HG03439 (cell line): ENCODE data around the gene GHR.

Experiments
- ATAC-seq: cut with Tn5 transposase; IDR thresholded peaks from one replicate; pipeline ENCODE4 v1.9.1; 2021; ENCODE audit warnings: mild to moderate bottlenecking, moderate library complexity; ENCODE audit not compliant: unreplicated experiment

GHR gene

DNA sequence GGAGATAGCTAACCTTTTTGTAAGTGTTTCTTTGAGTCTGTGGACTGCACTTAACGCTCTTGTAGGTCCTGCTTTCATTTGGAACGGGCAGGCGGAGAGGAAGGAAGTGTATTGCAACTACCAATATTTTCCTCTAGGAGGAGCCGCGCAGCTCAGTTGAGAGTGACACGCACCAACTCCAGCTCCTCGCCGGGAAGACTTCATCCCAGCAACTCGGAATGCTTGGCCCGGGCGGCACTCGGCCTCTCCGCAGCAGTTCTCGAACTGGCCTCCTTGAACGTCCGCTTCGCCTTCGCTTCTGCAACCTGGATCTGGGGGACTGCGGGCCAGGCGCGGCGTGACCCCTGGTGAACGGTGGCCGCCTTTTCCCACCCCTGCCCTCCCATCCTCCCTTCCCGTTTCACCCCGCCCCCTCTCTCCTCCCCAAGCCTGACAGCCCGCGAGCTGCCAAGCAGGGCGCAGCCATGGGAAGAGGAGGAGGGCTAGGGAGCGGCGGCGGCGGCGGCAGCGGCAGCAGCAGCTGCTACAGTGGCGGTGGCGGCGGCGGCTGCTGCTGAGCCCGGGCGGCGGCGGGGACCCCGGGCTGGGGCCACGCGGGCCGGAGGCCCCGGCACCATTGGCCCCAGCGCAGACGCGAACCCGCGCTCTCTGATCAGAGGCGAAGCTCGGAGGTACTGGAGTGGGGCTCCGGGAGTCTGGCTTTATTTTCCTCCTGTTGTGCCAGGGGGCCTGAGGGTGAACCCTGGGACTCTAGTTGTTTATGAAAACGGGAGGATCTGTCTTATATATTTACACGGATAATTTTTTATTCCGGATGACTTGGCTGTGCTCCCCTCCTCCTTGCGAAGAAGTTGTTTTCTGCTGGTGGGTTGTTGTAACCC lies at the start of gene GHR:
Gene GHR, plus strand, starts transcription at position 155 of the 881 bp plus-strand sequence. CDS start 142,436 bp downstream, outside the sequence.
- peak; percentile 84 for ATAC-seq

DNA sequence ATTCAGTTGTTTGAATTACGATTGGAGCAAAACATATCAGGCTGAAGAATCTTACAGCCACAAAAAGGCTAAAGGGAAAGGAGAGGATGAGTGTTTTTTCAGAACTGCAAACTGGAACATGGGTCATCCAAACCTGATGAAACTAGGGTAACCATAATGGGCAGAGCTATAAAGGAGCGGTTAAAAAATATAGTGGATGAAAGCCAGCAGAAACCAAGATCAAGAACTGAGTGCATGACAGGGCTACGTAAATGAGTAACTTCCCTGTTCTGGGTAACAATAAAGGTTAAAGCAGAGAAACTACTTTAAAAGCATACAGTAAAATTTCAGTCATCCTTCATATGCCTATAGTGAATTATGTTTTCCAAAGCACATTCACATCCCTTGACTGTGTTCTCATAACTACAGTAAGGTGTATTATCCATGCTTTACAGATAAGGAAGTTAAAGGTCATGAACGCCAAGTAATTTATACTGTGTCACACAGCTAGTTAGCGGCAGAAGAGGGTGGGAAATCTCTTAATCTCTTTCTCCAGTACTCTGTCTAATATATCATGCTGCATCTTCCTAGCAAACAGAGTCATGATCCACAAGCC lies 48.5 kb upstream of the GHR start:
- no peak for ATAC-seq

DNA sequence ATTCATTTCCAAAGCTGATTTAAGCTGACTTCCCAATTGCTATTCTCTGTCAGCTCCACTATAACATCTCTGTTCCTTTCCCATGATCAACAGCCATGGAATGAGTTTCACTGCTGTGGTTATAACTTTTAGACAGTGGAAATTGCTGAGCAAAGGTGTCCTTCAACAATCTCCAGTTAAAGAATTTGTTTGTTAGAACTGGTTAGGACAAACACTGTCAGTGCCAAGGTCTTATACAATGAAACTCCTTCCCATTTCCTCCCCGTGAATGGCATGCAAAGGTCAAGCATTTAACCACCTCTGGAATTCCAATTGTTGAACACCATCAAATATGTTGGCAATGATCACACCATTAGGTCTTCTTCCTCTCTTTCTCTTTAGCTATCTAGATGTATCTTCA lies 45.7 kb upstream of the GHR start:
- no peak for ATAC-seq

DNA sequence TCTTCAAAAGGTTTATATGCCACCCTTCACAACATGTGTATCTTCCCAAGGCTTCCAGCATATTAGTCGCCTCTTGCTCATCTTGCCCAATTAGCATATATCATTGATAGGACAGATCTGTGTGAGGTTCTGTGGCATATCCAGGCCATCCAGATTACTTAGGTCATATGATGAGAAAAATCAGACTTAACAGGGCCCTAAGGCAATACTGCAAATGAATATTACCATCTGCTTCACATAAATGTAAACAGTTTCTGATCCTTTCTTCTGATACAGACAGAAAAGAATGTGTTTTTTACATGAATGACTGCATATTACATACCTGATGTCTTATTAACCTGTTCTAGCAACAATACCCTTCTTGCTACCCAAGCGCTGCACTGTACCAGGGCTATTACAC lies 41.3 kb upstream of the GHR start:
- ATAC-seq, result no peak

DNA sequence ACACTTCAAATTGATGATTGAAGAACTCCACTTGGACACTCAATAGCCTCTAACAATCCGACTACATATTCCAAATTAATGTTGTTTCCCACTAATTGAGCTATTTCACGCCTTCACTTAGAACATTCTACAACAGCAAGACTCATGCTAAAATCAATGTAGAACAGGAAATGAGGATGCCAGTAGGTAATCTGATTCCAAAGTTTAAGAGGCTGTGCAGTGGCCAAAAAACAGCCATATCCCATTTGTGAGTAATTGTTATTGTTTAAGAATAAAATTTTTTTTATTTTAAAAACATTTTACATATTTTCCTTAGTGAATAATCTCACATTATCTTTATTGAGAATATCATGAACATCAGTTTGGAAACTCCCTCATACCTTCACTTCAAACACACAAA lies 35.7 kb upstream of the GHR start:
- no peak for ATAC-seq

DNA sequence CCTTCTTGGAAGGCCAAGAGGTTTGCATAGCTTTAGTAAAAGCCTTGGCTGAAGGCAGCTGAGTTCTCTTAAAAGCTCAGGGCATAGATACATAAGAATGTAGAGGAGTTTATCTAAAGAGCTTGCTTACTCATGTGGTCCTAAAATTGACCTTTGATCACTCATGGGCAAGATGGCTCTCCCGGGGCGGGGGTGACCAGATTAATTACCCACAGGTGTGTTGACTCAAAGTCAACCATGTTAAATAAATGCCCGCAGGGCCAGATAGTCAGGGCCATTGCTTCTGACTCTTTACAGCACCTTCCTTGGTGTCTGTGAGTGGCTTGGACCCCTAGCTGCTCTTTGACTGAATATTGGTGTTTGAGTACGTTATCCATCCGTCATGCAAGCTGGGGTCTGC lies 33.1 kb upstream of the GHR start:
- no peak for ATAC-seq

DNA sequence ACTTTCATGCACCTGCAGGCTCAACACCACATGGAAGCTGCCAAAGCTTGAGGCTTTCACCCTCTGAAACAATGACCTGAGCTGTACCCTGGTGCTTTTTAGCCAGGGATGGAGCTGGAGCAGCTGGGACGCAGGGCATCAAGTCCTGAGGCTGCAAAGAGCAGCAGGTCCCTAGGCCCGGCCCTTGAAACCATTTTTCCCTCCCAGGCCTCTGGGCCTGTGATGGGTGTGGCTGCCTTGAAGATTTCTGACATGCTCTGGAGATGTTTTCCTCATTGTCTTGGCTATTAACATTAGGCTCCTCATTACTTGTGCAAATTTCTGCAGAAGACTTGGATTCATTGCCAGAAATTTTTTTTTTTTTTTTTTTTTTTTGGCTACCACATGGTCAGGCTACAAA lies 30.3 kb upstream of the GHR start:
- ATAC-seq, result no peak

DNA sequence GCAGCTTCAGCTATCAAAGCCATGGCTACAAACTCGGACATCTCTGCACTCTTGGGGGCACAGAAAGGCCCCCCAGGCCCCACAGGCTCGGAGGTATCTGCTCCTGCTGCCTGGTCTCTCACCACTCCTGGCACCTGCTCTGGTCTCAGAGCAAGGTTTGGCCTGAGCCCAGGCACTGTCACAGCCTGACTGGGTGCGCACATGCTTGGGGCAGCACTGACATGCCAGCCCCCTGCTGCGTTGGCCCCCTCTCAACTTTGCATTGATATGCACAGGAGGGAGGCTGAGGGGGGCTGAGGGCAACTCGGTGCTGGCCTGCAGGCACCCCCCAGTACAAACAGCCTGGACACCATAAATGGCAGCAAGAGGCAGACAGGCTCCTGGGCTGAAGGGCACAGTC lies 27.1 kb upstream of the GHR start:
- no peak for ATAC-seq

DNA sequence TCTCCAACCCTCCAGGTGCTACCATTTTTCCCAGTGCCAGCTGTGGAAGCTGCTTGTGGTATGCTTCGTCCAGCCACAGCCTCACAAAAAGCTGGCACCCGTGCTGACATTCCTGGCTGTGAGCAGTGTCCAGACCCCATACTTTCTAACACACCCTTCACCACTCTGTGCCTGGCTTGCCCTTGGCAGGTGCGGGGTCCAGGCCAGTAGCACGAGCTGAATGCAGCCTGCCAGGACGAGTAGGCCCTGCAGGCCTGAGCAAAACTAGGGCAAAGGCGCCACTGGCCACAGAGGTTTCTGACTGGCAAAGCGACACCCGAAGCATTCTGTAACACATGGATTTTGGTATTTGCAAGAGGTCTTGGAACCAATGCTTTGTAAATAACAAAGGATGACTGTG lies 26.0 kb upstream of the GHR start:
- ATAC-seq, result no peak

DNA sequence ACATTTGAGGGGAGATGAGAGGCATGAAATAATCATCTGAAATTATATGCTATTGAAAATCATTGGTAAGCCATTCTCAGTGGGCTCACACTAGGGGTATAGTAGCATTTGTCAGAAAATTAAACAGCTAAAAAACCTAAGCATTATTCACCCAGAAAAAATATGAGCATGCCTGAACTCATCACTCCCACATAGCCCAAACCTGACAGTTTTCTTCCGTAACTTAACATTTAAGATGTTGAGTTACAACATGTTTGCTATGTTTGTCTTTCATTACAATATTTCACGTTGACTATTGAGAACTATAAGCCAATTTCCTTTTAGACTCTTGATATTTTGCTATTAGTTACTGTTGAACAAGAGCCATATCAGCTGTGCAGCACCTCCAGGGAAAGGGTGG lies 23.5 kb upstream of the GHR start:
- no peak for ATAC-seq

DNA sequence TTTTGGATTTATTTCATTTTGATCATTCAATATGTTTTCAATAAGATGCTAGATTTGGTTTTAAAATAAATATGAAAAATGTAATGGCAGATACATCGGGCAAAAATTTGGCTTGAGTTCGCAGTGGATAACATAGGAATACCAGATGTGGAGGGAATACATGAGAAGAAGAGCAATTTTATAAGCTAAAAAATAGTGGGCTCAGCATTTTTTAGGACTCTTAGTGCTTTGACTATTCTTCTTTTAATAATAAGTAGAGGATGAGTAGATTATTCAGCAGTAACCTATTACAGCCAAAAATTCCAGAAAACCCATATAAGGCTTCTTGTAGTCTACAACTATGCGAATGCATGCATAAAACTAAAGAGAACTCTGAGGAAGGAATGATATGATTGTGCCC lies 22.8 kb upstream of the GHR start:
- ATAC-seq, result no peak

DNA sequence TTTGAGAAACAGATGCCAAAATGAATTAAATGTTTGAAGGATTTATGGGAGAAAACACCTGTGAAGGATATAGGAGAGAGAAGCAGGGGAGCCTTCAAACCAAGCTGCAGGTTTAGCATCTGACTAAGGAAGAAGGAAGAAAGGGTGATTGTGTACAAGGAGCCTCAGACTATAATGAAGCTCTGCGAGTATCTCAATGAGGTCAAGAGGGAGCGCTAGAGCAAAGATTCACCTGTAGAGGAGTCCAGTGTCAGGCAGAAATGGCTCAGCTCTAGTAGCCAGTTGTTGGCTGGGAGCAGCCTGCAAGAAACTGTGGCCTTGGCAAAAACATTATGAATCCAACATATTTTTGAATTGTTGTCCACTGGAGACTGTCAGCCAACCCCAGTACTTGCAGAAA lies 20.0 kb upstream of the GHR start:
- ATAC-seq, result no peak

DNA sequence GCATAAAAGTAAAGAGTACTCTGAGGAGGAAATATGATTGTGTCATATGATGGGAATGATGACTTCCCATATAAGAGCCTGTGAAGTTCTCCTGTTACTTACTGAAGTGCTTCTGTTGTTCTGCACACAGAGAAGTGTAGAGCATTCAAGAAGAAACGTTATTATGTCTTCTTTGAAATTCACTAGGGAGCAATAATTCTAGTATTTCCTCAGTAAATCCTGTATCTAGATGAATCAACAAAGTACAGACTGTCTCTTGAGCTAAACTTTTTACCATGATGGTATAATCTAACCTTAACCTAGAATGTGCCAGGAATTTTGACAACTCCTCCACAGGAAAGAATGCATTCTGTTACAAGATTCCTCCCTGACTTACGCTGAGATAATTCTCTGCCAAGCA lies 18.9 kb upstream of the GHR start:
- no peak for ATAC-seq

DNA sequence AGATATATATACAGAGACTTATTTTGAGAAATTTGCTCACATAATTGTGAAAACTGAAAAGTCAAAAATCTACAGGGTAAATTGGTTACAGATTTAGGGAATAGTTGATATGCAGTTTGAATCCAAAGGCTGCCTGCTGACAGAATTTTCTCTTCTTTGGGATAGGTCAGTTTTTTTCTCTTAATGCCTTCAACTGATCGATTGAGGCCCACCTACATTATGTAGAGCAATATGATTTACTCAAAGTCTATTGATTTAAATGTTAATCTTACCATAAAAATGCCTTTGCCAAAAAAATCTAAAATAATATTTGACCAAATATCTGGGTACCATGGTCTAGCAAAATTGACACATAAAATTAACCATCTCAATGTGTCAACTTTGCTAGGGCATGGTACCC lies 3.9 kb upstream of the GHR start:
- ATAC-seq, result no peak

DNA sequence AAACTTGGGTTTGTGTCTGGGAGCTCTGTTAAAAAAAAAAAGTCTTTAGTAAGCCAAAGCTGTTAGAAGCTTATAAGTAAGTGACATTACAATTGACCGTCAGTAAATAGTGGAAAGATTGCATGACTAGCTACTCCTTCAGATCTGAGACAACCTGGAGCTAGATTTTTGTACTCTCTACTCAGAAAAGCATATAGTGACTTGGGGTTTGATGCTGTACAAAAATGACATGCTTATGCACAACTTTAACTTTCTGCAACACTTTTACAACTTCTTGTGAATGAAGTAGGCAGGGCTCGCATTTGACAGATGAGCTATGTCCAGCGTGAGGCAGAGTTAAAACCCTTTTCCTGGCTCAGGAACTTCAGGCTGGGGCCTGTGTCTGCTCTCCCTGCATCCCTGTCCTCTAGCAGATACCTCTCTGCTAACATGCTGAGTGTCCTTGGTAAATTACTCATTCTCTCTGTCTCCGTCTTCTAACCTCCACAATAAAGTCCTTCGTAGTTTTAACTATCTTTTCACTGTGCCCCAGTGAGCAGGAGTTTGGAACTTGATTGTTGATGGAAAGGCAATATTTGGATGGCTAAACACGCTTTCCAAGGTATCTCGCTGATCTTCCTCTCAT lies 471 bp upstream of the GHR start:
- ATAC-seq, result no peak

DNA sequence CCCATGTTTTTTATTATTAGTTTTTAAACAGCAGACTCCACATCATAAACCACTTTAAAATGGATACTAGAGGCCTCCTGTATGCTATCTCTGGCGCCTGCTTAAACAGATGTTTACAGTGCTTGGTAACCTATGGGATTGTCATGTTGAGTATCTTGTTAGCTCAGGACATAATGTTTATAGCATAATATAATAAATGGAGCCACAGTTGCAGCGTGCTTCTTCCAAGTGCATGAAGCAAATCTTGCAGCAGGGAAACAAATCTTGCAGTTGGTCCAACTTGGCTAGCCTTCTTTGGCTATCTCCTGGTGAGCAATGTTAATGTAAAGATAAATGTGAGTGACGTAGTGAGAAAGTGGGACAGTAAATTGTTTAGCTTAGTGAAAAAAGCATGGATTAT lies 2.8 kb downstream of the GHR start:
- ATAC-seq, result no peak

DNA sequence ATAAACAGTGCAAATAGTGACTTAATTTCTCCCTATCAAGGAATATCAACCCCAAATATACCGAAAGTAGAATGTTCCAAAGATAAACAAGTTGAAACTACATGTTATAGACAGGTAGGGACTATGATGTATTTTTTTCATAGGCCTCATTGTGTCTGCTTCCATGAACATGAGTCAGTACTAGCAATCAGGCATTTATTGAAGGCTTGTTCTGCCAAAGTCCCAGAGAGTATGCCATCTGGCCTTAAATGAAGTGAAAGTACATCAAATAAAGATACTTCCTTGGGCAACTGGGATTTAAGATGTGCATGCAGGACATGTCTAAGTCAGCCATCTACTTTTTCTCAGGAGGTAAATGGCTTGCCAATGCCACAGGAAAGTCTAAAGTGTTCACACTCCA lies 6.5 kb downstream of the GHR start:
- no peak for ATAC-seq

DNA sequence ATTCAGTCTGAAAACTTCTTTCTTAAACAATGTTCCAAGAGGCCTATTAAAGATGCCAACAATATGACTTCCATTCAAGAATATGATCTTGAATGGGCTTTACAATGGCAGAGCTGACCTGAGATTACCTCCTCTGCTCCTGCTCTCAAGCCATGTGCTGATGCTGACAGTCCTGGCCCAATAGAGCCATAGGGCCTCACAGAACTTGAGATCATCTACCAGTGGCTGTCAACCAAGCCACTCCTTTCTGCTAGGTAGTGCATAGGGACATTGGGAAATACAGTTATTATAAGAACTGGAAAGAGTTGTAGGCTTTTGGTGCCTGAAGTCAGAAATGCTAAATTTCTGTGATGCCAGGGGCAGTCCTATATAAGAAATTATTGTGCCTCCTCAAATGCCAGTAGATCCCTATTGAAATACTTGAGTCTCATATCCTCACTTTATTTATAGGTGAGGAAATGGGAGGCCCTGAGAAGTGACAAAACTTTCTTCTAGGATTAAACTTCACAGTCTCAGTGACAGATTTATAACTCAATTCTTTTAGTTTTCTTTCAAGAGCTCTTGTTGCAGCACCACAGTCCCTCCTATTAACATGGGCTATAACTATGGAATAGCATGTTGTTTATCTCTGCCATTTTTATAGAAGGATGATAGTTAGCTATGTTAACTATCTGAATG lies 10.9 kb downstream of the GHR start:
- ATAC-seq, result no peak

DNA sequence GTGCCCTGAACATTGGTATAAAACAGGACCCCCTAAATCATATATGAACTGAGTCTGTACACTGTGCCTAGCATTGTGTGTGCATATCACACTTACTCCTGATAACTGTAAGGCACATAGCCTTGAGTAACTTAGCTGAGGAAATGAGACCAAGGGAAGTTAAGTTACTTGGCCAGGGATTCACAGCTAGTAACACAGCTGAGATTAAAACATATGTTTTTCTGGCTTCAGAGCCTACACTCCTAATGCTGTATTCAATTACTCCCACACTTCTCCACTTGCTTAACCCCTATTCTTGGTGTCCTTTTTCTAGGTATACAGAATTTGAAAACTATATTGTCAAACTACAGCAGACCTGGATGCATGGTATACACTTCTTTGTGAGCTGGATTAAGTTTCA lies 12.8 kb downstream of the GHR start:
- ATAC-seq, result no peak

DNA sequence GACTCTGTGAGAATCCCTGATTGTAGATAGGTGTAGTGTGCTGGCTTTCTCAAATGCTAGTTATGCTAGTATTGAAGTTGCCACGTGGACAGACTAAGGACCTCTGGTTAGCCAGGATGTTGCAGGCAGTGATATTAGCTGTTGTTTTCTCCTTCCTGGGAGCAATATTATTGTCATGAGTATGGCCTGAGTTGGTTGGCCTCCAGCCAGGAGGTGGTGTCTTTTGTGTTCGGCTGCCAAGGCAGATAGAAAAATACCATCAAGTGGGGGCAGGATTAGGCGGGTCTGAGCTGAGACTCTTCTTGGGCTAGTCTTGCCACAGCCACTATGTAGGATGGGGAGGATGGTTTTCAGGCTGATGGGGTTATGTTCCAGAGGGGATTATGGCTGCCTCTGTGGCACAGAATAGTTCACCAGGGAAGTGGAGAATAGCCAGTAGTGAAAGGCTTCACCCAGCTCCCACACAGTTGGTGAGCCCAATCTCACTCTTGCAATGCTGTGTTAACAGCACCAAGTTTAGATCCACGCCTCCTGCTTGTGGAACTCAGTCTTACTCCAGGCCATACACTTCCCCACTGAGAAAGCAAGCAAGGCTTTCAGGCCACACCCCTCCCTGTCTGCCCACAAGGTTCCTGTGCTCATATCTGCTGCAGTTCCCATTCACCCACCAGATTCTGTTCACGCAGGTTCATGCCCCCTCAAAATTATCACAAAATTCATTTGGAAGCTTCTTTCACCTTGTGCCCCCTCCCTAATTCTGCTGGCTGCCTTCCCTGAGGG lies 31.2 kb downstream of the GHR start:
- ATAC-seq, result no peak

DNA sequence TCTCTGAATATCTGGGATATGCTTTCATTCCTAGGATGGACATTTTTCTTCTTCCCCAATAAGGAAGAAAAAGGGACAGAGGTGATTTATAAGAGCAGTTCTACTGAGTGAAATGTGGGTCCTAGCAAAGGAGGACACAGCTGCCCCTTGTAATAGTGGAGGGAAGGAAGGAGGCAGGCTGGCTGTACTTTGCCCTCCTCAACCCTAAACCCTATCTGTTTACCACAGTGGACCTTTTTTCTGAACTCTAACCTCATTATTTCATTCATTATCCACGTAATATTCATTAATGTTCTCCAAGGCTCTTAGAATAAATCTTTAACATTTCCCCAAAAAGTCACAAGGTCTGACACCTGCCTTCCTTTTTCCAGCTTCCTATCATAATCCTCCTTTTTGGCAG lies 37.8 kb downstream of the GHR start:
- no peak for ATAC-seq
